SW480 (cell line): ENCODE data around the gene XIST.
"Not testable (repeated sequence)": the region's sequence is repeated elsewhere in the genome, so short reads cannot be mapped to it uniquely, and the experiment has no call there.

Experiments used
- DNase-seq: peaks from one replicate; pipeline ENCODE4 v3.0.0-alpha.2; 2016; ENCODE audit warnings: low spot score

XIST gene

GRCh38 chrX:73839152-73839551 is 13.4 kb downstream of the XIST start:
- DNase-seq: no peak

GRCh38 chrX:73838123-73838522 is 14.4 kb downstream of the XIST start:
- DNase-seq: no peak

- DNase-seq: no peak
These were observed 15.5 kb downstream of the XIST start for GRCh38 chrX:73836956-73837477.

GRCh38 chrX:73834219-73834618 is 18.3 kb downstream of the XIST start:
- DNase-seq: no peak

- no peak for DNase-seq
These were observed 20.2 kb downstream of the XIST start for GRCh38 chrX:73832319-73832718.

- no peak for DNase-seq
These were observed 21.0 kb downstream of the XIST start for GRCh38 chrX:73831500-73831899.

- DNase-seq: no peak
These were observed 21.8 kb downstream of the XIST start for GRCh38 chrX:73830489-73831414.

- no peak for DNase-seq
These were observed 22.5 kb downstream of the XIST start for GRCh38 chrX:73829890-73830466.

- no peak for DNase-seq
These were observed 24.3 kb downstream of the XIST start for GRCh38 chrX:73828080-73828720.

GRCh38 chrX:73827406-73827805 is 25.1 kb downstream of the XIST start:
- no peak for DNase-seq

- no peak for DNase-seq
These were observed 25.5 kb downstream of the XIST start for GRCh38 chrX:73826996-73827395.

- no peak for DNase-seq
These were observed 26.9 kb downstream of the XIST start for GRCh38 chrX:73825569-73825968.

- DNase-seq: no peak
These were observed 29.0 kb downstream of the XIST start for GRCh38 chrX:73823473-73824004.

GRCh38 chrX:73822775-73823174 is 29.7 kb downstream of the XIST start:
- no peak for DNase-seq

- DNase-seq: no peak
These were observed 30.5 kb downstream of the XIST start for GRCh38 chrX:73821921-73822559.

GRCh38 chrX:73819864-73820558 is 32.5 kb downstream of the XIST start:
- not testable (repeated sequence) for DNase-seq

GRCh38 chrX:73818200-73819116 is 34.1 kb downstream of the XIST start:
- DNase-seq: no peak

GRCh38 chrX:73817393-73818199 is 34.9 kb downstream of the XIST start:
- no peak for DNase-seq

GRCh38 chrX:73812256-73812655 is 40.3 kb downstream of the XIST start:
- no peak for DNase-seq
